NCI-H2171 treated with DMSO at 0.1 percent for 48 hours (cell line): ENCODE measurements around the gene RFTN1.
A peak's percentile ranks its signal among the peaks of the same experiment; 100 is the strongest.

Experiments used
- DNase-seq: peaks from one replicate; lab custom pipeline; 2025; lab: John Stamatoyannopoulos, UW

The RFTN1 gene

GRCh38 chr3:16357186-16358121, 156.0 kb downstream of the RFTN1 start:
- DNase-seq = no peak

GRCh38 chr3:16355828-16356227, 157.7 kb downstream of the RFTN1 start:
- DNase-seq = peak; percentile 40

GRCh38 chr3:16354291-16354690, 159.2 kb downstream of the RFTN1 start:
- DNase-seq = no peak

- no peak for DNase-seq
These were observed 161.1 kb downstream of the RFTN1 start for GRCh38 chr3:16352428-16352827.

- peak; percentile 3 for DNase-seq
These were observed 162.7 kb downstream of the RFTN1 start for GRCh38 chr3:16350597-16351318.

- DNase-seq = peak; percentile 3
These were observed 163.4 kb downstream of the RFTN1 start for GRCh38 chr3:16349986-16350596.

GRCh38 chr3:16347548-16347947, 166.0 kb downstream of the RFTN1 start:
- DNase-seq = no peak

GRCh38 chr3:16346413-16347081, 167.0 kb downstream of the RFTN1 start:
- DNase-seq = no peak

GRCh38 chr3:16343101-16343500, 170.4 kb downstream of the RFTN1 start:
- no peak for DNase-seq

GRCh38 chr3:16338999-16339398, 174.5 kb downstream of the RFTN1 start:
- DNase-seq = no peak

GRCh38 chr3:16337856-16338540, 175.5 kb downstream of the RFTN1 start:
- DNase-seq = no peak

GRCh38 chr3:16336825-16337224, 176.7 kb downstream of the RFTN1 start:
- DNase-seq = no peak

- DNase-seq = no peak
These were observed 177.5 kb downstream of the RFTN1 start for GRCh38 chr3:16335772-16336645.

- DNase-seq = no peak
These were observed 178.2 kb downstream of the RFTN1 start for GRCh38 chr3:16335333-16335732.

GRCh38 chr3:16334909-16335308, 178.6 kb downstream of the RFTN1 start:
- DNase-seq = no peak

GRCh38 chr3:16332904-16333426, 180.5 kb downstream of the RFTN1 start:
- no peak for DNase-seq

GRCh38 chr3:16331319-16331883, 182.1 kb downstream of the RFTN1 start:
- no peak for DNase-seq

- no peak for DNase-seq
These were observed 183.1 kb downstream of the RFTN1 start for GRCh38 chr3:16330351-16330750.

GRCh38 chr3:16329826-16330129, 183.7 kb downstream of the RFTN1 start:
- no peak for DNase-seq
